Left ventricle myocardium inferior (tissue), 1 donor: ENCODE results near the gene NOSIP. TPM values are rescaled to one million over a fixed set of nuclear protein-coding genes. Genes with fewer than 3 reads are reported as not detected.

Source experiments
- DNase-seq: peaks from one replicate; pipeline ENCODE4 v3.0.0-alpha.2; 2020
- H3K27ac ChIP-seq: fragments of 200-600 bp; replicated peaks from 2 replicates; pipeline ENCODE4 v1.8.0; 2021
- H3K27me3 ChIP-seq: fragments of 200-600 bp; 2 replicates; pipeline ENCODE4 v1.8.0; 2021; ENCODE audit warnings: low read depth
- H3K36me3 ChIP-seq: fragments of 200-600 bp; 2 replicates; pipeline ENCODE4 v1.8.0; 2021
- H3K4me1 ChIP-seq: fragments of 200-600 bp; 2 replicates; pipeline ENCODE4 v1.8.0; 2021
- H3K4me3 ChIP-seq: fragments of 200-600 bp; 2 replicates; pipeline ENCODE4 v1.8.0; 2021; ENCODE audit warnings: mild to moderate bottlenecking, moderate library complexity
- H3K9me3 ChIP-seq: fragments of 200-600 bp; replicated peaks from 2 replicates; pipeline ENCODE4 v1.8.0; 2021
- CTCF ChIP-seq: fragments of 200-600 bp; IDR thresholded peaks from 2 replicates; pipeline ENCODE4 v1.8.0; 2021; ENCODE audit warnings: antibody characterized with exemption, mild to moderate bottlenecking, borderline replicate concordance
- intact Hi-C: fragments of 100-400 bp; cut with micrococcal nuclease; formaldehyde crosslinking; loops from one replicate; pipeline ENCODE4 v1.11.0; 2022
- total RNA-seq: library from RNA; stranded (reverse); fragmentation: NEBNext Ultra II Directional; extraction: Animal tissue kit (Norgen Biotek cat#: 25700); gene quantifications from one replicate; pipeline ENCODE4 v1.2.1, GENCODE V29; 2021
- donor health status: DM: no; HTN: yes; CAD: no; lungs with severe emphysema.

The NOSIP gene
- total RNA-seq, 1 donor from 2014 or later: 47.3 TPM

- H3K27me3 ChIP-seq: no peaks in the 10 kb centered on the region
Observed at GRCh38 chr19:49555600-49556411, 24.6 kb downstream of the NOSIP start.

GRCh38 chr19:49554701-49555181 is 25.6 kb downstream of the NOSIP start:
- no peak for TF ChIP-seq CTCF
- H3K36me3 ChIP-seq: peaks cover 47% of the 10 kb centered on the region
- H3K4me1 ChIP-seq: peaks cover 11% of the 10 kb centered on the region
- H3K9me3 ChIP-seq: no peaks in the 10 kb centered on the region
- H3K27me3 ChIP-seq: no peaks in the 10 kb centered on the region
- intact Hi-C loops: no loop called here
- DNase-seq: no peak
- no peak overlapping the region for H3K4me3 ChIP-seq
- peak overlapping the region; percentile 47 for H3K27ac ChIP-seq

More at GRCh38 chr19:49555600-49556411, 24.6 kb downstream of the NOSIP start:
- no peak for TF ChIP-seq CTCF
- peaks cover 53% of the 10 kb centered on the region for H3K36me3 ChIP-seq
- H3K9me3 ChIP-seq: no peaks in the 10 kb centered on the region
- no peak overlapping the region for H3K4me3 ChIP-seq
- peak overlapping the region; percentile 47 for H3K27ac ChIP-seq
- intact Hi-C loops: no loop called here
- H3K4me1 ChIP-seq: peaks cover 11% of the 10 kb centered on the region
- DNase-seq: peak; percentile 32

GRCh38 chr19:49553451-49554271 is 26.7 kb downstream of the NOSIP start:
- intact Hi-C loops: no loop called here
- peaks cover 11% of the 10 kb centered on the region for H3K4me1 ChIP-seq
- TF ChIP-seq CTCF: no peak
- H3K4me3 ChIP-seq: no peak overlapping the region
- H3K27ac ChIP-seq: peak overlapping the region; percentile 47
- no peaks in the 10 kb centered on the region for H3K27me3 ChIP-seq
- DNase-seq: no peak
- H3K9me3 ChIP-seq: no peaks in the 10 kb centered on the region
- peaks cover 36% of the 10 kb centered on the region for H3K36me3 ChIP-seq

GRCh38 chr19:49552749-49553148 is 27.6 kb downstream of the NOSIP start:
- TF ChIP-seq CTCF: no peak
- Histone ChIP-seq H3K27me3 (no peaks in the 10 kb centered on the region), H3K9me3 (no peaks in the 10 kb centered on the region), H3K27ac (no peak overlapping the region), H3K4me3 (no peak overlapping the region), H3K4me1 (peaks cover 11% of the 10 kb centered on the region), H3K36me3 (peaks cover 27% of the 10 kb centered on the region)
- no peak for DNase-seq
- intact Hi-C loops: no loop called here

GRCh38 chr19:49551531-49551930 is 28.8 kb downstream of the NOSIP start:
- no peak for TF ChIP-seq CTCF
- H3K27ac ChIP-seq: no peak overlapping the region
- no peak overlapping the region for H3K4me3 ChIP-seq
- peaks cover 21% of the 10 kb centered on the region for H3K4me1 ChIP-seq
- no peaks in the 10 kb centered on the region for H3K27me3 ChIP-seq
- no peak for DNase-seq
- peaks cover 15% of the 10 kb centered on the region for H3K36me3 ChIP-seq
- H3K9me3 ChIP-seq: no peaks in the 10 kb centered on the region
- intact Hi-C loops: no loop called here
